ENCODE measurements around the gene RNF181. TPM values are rescaled to one million over a fixed set of nuclear protein-coding genes. Genes with fewer than 3 reads are reported as not detected.
A peak's percentile ranks its signal among the peaks of the same experiment; 100 is the strongest.

RNF181 gene
- total RNA-seq, 1 donor from 2014 or later, result 271 TPM

DNA sequence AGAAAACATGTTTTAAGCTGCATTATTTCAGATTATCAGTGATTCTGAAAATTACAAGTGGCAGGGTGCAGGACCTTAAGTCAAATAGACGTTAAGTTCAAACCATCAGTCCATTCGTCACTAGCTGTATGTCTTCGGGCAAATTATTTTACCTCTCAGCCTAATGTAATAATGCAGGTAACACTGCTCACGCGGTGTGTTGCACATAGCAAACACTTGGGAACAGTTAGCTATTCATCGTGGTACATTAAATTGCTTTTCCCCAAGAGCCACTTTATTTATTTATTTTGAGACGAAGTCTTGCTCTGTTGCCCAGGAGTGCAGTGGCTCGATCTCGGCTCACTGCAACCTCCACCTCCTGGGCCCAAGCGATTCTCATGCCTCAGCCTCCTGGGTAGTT, 46.5 kb upstream of the RNF181 start:
- Histone ChIP-seq H3K36me3 (ENCODE audit: control insufficient read depth, insufficient read depth, low read length) (peaks cover 6% of the 10 kb centered on the region), H3K4me3 (ENCODE audit: low read depth, low read length) (no peak overlapping the region)
- TF ChIP-seq, protein P1, sequence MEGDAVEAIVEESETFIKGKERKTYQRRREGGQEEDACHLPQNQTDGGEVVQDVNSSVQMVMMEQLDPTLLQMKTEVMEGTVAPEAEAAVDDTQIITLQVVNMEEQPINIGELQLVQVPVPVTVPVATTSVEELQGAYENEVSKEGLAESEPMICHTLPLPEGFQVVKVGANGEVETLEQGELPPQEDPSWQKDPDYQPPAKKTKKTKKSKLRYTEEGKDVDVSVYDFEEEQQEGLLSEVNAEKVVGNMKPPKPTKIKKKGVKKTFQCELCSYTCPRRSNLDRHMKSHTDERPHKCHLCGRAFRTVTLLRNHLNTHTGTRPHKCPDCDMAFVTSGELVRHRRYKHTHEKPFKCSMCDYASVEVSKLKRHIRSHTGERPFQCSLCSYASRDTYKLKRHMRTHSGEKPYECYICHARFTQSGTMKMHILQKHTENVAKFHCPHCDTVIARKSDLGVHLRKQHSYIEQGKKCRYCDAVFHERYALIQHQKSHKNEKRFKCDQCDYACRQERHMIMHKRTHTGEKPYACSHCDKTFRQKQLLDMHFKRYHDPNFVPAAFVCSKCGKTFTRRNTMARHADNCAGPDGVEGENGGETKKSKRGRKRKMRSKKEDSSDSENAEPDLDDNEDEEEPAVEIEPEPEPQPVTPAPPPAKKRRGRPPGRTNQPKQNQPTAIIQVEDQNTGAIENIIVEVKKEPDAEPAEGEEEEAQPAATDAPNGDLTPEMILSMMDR (IDR thresholded peaks at IDR 0.05; ENCODE audit: insufficient read depth, low read length, poor library complexity, severe bottlenecking), result no peak

DNA sequence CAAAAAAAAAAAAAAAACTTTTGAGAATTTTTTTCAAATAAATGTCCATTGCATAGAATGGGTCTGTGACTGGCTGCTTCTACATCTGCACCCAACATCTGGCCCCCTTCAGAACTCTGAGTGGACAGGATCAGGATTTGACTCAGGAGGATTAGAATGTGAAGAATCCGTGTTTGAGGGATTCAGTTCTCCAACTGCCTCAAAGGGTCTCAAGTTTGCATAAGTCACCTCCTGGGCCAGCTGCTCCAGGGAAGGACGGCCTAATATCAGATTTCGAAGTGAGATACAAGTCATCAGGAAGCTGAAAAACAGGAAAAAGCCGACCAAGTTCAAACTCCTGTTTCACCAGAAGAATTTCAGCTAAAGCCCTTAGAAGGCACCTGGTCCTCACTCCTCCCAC, 45.7 kb upstream of the RNF181 start:
- TF ChIP-seq, protein P1 (IDR thresholded peaks at IDR 0.05; ENCODE audit: insufficient read depth, low read length, poor library complexity, severe bottlenecking), result no peak
- Histone ChIP-seq H3K36me3 (ENCODE audit: control insufficient read depth, insufficient read depth, low read length) (peaks cover 5% of the 10 kb centered on the region), H3K4me3 (ENCODE audit: low read depth, low read length) (no peak overlapping the region), H3K27me3 (ENCODE audit: control insufficient read depth, insufficient read depth, low read length) (no peaks in the 10 kb centered on the region)
- peak; percentile 56 for DNase-seq (ENCODE audit: low read depth)

More for the DNA sequence above, 46.5 kb upstream of the RNF181 start:
- no peaks in the 10 kb centered on the region for H3K27me3 ChIP-seq (ENCODE audit: control insufficient read depth, insufficient read depth, low read length)
- no peak for DNase-seq (ENCODE audit: low read depth)

DNA sequence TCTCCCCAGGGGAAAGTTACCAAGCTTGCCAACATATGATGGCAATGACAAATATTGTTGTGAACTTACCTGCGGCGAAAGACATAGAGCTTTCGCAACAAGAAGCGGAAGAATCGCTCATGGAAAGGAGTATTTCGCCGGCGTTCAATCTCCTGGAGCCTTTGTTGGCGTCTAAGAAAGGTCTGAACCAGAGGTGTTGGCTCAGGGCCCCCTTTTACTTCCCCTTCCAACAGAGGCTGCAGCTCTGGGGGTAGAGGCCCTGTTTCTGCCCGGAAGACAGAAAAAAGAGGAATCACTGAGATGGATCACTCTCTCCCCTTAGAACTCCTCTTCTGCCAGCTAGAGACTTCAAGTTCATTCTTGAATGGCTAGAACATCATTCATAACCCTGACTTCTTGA, 45.1 kb upstream of the RNF181 start:
- no peak for DNase-seq (ENCODE audit: low read depth)
- H3K4me3 ChIP-seq (ENCODE audit: low read depth, low read length), result no peak overlapping the region
- TF ChIP-seq, protein P1 (IDR thresholded peaks at IDR 0.05; ENCODE audit: insufficient read depth, low read length, poor library complexity, severe bottlenecking), result no peak
- H3K36me3 ChIP-seq (ENCODE audit: control insufficient read depth, insufficient read depth, low read length), result peaks cover 6% of the 10 kb centered on the region
- H3K27me3 ChIP-seq (ENCODE audit: control insufficient read depth, insufficient read depth, low read length), result no peaks in the 10 kb centered on the region

DNA sequence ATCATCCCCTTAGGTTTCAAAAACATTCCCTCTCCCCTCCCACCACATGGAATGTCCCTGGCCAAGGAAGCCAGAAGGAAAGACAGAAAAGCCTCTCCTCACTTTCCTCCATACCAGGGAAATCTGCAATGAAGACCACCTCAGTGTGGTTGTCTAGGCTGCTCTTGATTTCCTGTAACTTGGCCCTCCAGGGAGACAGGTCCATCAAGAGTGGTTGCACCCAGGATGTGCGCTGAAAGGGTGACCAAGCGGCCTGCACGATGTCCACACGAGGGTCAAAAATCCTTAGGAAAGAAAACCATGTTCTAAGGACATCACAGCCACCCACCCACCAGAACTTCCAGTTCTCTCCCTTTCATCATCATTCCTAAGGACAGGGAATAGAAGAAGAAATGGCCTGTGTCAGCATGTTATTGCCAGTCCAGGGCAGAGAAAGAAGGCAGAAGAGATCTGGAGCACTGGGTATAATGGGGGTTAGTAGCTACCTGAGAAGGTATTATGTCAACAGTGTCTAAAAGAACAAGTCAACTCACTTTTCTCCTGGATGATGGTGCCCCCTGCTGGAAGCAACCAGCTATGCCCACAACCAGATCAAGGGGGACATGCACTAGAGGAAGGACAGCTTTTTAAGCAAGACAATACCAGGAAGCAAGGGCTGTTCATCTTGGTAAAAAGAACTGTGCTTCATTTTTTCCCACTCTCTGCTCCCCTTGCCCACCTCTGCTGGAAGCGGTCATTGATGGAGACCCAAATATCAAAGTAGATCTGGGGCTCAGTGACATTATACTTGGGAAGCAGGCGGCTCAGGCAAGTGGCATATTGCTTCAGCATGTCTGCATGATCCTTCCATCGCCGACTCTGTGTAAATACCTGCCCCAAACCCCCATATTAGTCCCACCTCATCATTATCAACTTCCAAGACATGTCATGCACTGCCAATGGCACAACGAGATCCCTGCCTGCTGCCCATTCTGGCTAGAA, 43.6 kb upstream of the RNF181 start:
- peaks cover 6% of the 10 kb centered on the region for H3K36me3 ChIP-seq (ENCODE audit: control insufficient read depth, insufficient read depth, low read length)
- no peak overlapping the region for H3K4me3 ChIP-seq (ENCODE audit: low read depth, low read length)
- DNase-seq (ENCODE audit: low read depth), result peak; percentile 38
- H3K27me3 ChIP-seq (ENCODE audit: control insufficient read depth, insufficient read depth, low read length), result no peaks in the 10 kb centered on the region
- TF ChIP-seq, protein P1 (IDR thresholded peaks at IDR 0.05; ENCODE audit: insufficient read depth, low read length, poor library complexity, severe bottlenecking), result peak; percentile 87

DNA sequence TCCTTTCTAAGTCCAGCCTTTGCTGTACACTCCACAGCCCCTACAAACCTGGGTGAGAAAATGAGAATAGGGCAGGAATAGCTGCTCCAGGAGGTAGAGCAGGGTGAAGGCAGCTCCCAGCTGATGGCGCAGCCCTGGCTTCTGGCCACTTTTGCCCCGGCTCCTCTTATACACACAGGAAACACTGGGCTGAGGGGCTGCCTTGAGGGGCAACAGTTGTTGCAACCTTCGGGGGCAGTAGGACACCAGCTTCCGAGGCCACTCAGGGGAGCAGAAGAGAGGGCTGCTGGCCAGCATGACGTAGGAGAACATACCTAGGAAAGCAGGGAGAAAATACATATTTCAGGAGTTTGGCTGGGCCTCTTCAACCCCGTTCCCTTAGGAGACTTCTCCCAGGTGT, 42.4 kb upstream of the RNF181 start:
- H3K4me3 ChIP-seq (ENCODE audit: low read depth, low read length), result no peak overlapping the region
- H3K36me3 ChIP-seq (ENCODE audit: control insufficient read depth, insufficient read depth, low read length), result peaks cover 6% of the 10 kb centered on the region
- TF ChIP-seq, protein P1 (IDR thresholded peaks at IDR 0.05; ENCODE audit: insufficient read depth, low read length, poor library complexity, severe bottlenecking), result no peak
- no peaks in the 10 kb centered on the region for H3K27me3 ChIP-seq (ENCODE audit: control insufficient read depth, insufficient read depth, low read length)
- no peak for DNase-seq (ENCODE audit: low read depth)

Data from kidney epithelial cell (primary cell).